GM12891 (cell line): ENCODE results near the gene UNC45B.
"Not testable (repeated sequence)": the region's sequence is repeated elsewhere in the genome, so short reads cannot be mapped to it uniquely, and the experiment has no call there.

Source experiments
- DNase-seq: peaks from one replicate; pipeline ENCODE4 v3.0.0; 2011; ENCODE audit warnings: low spot score; ENCODE audit not compliant: insufficient read length
- FAIRE-seq: peaks from 2 replicates; lab custom pipeline; 2011; peaks lifted over from hg19 to GRCh38; lab: Jason Lieb, UNC
- PAX5 ChIP-seq: IDR thresholded peaks from 2 replicates; pipeline ENCODE4 v1.6.1; 2011; ENCODE audit warnings: low read length, moderate library complexity, mild to moderate bottlenecking; ENCODE audit not compliant: insufficient read depth, severe bottlenecking
- POLR2A ChIP-seq: IDR thresholded peaks from 2 replicates; pipeline ENCODE4 v1.6.1; 2011; ENCODE audit warnings: low read depth, low read length, control low read depth
- POLR2AphosphoS5 ChIP-seq: IDR thresholded peaks from 2 replicates; pipeline ENCODE4 v1.6.1; 2011; ENCODE audit warnings: low read depth, low read length, control low read depth
- POU2F2 ChIP-seq: IDR thresholded peaks from 2 replicates; pipeline ENCODE4 v1.6.1; 2011; ENCODE audit warnings: low read depth, mild to moderate bottlenecking, control low read depth, low read length, moderate library complexity
- SPI1 ChIP-seq: IDR thresholded peaks from 2 replicates; pipeline ENCODE4 v1.6.1; 2011; ENCODE audit warnings: low read depth, low read length, control low read depth
- TAF1 ChIP-seq: IDR thresholded peaks from 2 replicates; pipeline ENCODE4 v1.6.1; 2011; ENCODE audit warnings: low read depth, low read length, control low read depth

UNC45B gene

GRCh38 chr17:35214631-35215273, 67.1 kb downstream of the UNC45B start:
- peak; percentile 63 for FAIRE-seq
- DNase-seq: no peak
- TF ChIP-seq SPI1 (peak; percentile 83), TAF1 (no peak)

DNA sequence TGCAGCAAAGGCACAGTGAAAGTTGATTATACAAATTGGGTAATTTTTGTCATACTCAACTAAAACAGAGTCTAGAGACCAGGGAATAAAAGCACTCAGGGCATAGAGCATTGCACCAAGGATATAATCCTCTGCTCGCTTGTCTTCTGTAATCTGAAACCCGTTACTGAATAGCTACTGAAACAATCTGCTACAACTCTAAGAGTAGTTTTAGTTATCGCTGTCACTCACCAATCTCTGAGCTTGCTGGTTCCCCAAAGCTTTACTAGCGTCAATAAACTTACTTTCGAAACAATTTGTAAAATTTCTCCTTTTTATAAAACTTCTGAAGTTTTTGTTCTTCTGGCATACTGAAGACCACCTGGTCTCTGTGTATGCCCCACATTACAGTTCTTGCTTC, 69.5 kb downstream of the UNC45B start:
- DNase-seq (no peak), FAIRE-seq (no peak)
- TF ChIP-seq PAX5: no peak
- TF ChIP-seq SPI1: no peak
- no peak for TF ChIP-seq TAF1
- no peak for TF ChIP-seq POLR2A
- TF ChIP-seq POLR2AphosphoS5: no peak
- no peak for TF ChIP-seq POU2F2

DNA sequence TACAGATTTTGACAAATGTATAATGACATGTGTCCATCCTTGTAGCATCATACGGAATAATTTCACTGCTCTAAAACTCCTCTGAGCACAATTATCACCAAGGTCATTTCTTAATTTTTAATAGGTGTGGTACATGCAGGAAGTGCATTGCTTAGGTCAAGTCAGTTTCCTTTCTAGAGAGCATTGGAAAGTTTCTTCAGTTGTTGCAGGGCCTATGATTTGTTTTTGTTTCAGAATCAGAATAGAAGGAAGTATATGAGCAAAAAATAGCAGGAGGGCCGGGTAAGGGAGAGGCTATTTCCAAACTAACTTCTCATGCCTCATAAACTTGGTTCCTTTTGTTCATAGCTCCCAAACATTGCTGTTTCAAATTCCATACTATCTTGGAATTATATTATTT, 71.3 kb downstream of the UNC45B start:
- FAIRE-seq (peak; percentile 31), DNase-seq (no peak)
- no peak for TF ChIP-seq SPI1
- no peak for TF ChIP-seq POLR2A
- TF ChIP-seq POLR2AphosphoS5: no peak

DNA sequence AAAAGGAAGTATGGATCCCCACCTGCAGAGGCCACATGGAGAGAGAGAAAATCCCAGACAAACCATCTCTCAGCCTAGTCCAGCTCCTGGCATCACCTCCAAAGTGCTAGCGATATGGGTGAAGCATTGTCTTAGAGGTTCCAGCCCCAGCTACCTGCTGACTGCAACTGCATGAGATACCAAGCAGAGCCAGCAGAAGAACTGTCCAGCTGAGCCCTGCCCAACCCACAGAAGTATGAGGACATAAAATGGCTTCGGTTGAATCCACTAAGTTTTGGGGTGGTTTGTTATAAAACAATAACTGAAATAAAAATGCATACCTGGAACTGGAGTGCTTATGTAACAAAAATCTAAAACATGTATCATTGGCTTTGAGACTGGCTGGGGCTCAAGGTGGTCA, 74.8 kb downstream of the UNC45B start:
- TF ChIP-seq POU2F2: no peak
- no peak for TF ChIP-seq PAX5
- DNase-seq (no peak), FAIRE-seq (no peak)

GRCh38 chr17:35224436-35224835, 76.8 kb downstream of the UNC45B start:
- no peak for DNase-seq
- FAIRE-seq: no peak
- no peak for TF ChIP-seq POLR2AphosphoS5
- TF ChIP-seq SPI1: no peak
- no peak for TF ChIP-seq POU2F2
- no peak for TF ChIP-seq TAF1
- TF ChIP-seq PAX5: no peak
- no peak for TF ChIP-seq POLR2A

DNA sequence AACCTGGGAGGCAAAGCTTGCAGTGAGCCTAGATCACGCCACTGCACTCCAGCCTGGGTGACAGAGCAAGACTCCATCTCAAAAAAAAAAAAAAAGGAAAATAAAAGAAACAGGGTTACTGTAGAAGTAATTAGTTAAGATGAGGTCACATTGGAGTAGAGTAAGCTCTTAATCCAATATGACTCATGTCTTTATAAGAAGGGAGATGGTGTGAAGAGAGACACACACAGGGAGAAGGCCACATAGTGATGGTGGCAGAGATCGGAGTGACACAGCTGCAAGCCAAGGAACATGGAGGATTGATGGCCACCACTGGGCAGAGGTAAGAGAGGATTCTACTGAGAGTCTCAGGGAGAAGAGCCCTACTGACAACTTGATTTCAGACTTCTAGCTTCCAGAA, 79.9 kb downstream of the UNC45B start:
- no peak for FAIRE-seq
- TF ChIP-seq SPI1 (no peak), PAX5 (no peak), POLR2A (no peak), POU2F2 (no peak), POLR2AphosphoS5 (no peak), TAF1 (no peak)
- no peak for DNase-seq

DNA sequence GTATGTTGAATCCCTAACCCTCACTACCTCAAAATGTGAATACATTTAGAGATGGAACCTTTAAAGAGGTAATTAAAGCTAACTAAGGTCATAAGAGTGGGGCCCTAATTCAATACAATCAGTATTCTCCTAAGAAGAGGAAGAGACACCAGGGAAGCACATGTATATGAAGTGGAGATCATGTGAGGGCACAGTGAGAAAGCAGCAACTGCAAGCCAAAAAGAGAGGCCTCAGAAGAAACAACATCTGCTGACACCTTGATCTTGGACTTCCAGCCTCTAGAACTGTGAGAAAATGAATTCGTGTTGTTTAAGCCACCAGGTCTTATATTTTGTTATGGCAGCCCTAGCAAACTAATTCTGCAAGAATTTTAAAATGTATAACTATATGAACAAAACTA, 82.0 kb downstream of the UNC45B start:
- DNase-seq: no peak
- TF ChIP-seq POLR2A (no peak), TAF1 (no peak), POU2F2 (no peak), PAX5 (no peak), SPI1 (no peak), POLR2AphosphoS5 (no peak)
- FAIRE-seq: no peak

- FAIRE-seq, DNase-seq: not testable (repeated sequence)
Observed at GRCh38 chr17:35234315-35234714, 86.7 kb downstream of the UNC45B start.

GRCh38 chr17:35235289-35235688, 87.7 kb downstream of the UNC45B start:
- TF ChIP-seq POU2F2 (no peak), POLR2AphosphoS5 (no peak), PAX5 (no peak), SPI1 (no peak), POLR2A (no peak)
- no peak for DNase-seq
- no peak for FAIRE-seq

GRCh38 chr17:35235917-35236316, 88.3 kb downstream of the UNC45B start:
- DNase-seq: no peak
- TF ChIP-seq POLR2AphosphoS5 (no peak), POLR2A (no peak), SPI1 (no peak), PAX5 (no peak), POU2F2 (no peak), TAF1 (no peak)
- FAIRE-seq: no peak

DNA sequence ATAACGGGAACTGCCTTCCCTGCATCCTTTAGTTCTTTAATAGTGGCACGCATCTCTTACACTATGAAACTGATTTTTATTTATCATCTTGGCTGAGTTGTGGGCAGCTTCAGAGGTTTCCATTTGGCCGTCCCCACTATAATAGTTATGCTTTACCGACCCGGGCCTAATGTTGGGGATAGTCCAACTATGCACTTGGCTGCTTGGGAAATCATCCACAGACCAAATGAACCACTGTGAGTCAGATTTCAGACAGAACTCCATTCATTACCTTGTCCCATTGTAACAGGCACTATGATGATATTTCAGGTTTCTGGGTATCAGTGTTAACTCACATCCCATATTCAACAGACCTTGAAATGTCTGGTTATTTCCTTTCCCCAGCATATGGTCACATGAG, 89.2 kb downstream of the UNC45B start:
- no peak for DNase-seq
- TF ChIP-seq POLR2AphosphoS5: no peak
- TF ChIP-seq POLR2A: no peak
- no peak for TF ChIP-seq TAF1
- no peak for TF ChIP-seq SPI1
- TF ChIP-seq PAX5: no peak
- FAIRE-seq: no peak
